Hindlimb muscle (tissue), 1 donor: ENCODE data around the gene TOMM40L. TPM values are rescaled to one million over a fixed set of nuclear protein-coding genes. Genes with fewer than 3 reads are reported as not detected.

Source experiments
- DNase-seq: peaks from one replicate; pipeline ENCODE4 v3.0.0-alpha.2; 2013
- polyA plus RNA-seq: library from polyadenylated mRNA; unstranded; fragments of 120-200 nt; gene quantifications from one replicate; pipeline ENCODE4 v1.2.1, GENCODE V29; 2013; ENCODE audit not compliant: insufficient read length

Gene TOMM40L
- polyA plus RNA-seq, result 9.0 TPM

DNA sequence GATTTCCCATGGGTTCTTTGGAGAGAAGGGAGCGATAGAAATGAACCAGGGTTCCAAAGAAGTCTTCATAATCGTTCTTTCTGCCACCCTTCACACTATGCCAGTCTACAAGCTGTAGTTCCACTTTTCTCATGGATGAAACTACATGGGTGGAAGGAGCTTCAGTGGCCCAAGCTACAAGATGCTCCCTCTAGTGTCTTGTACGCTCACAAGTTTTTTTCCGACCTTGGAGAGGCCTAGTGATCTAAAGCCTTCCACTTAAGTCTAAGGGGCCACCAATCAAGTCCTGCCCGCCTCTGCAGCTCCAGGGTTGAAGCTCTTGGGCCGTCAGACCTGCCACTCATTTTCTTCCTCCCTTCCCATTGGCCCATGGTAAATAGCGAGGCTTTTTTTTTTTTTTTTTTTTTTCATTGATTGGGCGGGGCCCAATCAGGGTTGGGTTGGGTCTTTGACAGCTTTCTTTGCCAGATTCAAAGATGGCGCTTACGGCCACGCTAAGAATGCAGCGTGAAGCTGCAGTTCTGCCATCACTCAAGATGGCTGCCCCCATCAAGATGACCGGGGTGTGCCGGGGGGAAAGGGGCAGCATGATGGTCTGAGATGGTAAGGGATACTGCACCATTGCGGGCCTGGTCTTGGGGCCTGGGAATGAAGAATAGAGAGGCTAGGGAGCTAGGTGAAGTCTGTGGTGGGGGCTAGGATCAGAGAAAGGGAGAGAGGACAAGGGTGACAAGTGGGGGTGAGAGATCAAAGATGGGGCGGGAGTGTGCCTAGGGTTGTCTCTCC lies at the start of gene TOMM40L:
TSS of gene TOMM40L (plus strand) at position 527 of the 786 bp plus-strand sequence. CDS start 430 bp downstream, outside the sequence.
- peak; percentile 93 for DNase-seq

DNA sequence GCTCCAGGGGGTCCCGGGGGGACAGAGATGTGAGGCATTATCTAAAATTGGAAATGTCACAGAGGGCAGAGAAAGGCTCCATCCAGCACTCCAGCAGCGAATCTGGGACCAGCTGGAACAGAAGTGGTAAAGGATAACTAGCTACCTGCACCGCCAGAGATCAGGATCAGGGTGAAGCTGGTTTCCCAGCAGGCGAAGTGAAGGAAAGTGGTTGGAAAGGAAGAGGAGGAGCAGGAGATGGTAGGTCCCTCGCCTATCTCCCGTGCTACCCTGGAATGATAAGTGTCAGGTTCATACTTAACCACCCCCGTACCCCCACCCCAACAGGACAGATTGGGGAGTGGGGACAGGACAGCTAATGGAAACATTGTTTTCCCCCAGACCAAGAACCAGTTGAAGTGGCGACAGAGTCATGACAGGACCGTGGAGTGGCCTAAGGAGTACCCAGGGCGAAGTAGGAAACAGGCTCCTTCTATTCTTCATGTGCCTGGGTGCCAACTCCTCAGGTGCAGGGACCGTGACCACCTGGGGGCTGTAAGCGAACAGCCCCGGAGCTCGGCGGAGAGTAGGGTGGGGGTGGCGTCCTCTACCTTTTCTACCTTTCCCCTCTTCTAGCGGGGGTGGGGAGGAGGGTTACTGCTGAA lies 49.3 kb upstream of the TOMM40L start:
- DNase-seq, result no peak

GRCh38 chr1:161177112-161177935 lies 48.5 kb upstream of the TOMM40L start, which contains the start of gene B4GALT3:
TSS of gene B4GALT3 (minus strand) at chr1:161177507. CDS start at chr1:161176060, 1,447 bp downstream.
- DNase-seq, result peak; percentile 84

DNA sequence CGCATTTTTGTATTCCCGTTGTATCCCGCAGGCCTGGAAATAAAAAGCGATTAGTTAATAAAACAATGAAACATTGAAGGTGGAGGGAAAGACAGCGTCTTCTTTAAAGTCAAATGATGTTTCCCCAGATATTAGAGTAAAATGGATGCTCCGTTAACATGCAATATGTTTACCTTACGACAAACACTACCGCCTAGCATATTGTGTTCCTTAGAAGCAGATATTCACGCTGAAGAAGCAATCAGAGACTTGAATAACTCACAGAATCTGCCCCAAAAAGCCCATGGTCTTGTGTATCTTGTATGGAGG lies 48.0 kb upstream of the TOMM40L start:
- no peak for DNase-seq

DNA sequence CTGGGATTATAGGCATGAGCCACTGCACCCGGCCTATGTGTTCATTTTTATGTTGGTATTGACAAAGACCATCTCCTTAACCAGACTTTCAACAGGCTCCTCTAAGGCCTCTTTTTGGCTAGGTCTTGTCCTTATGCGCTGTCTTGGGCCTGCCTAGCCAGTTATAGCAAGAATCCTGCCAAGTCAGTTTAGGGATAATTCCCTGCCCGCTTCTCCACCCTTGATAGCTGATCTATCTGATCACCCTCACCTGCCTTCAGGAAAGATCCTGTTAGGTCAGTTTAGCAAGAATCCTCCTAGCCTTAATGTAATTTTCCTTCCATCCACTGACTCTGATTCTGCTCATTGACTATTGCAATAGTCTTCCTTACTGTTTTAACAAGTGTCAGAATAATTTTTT lies 46.2 kb upstream of the TOMM40L start:
- DNase-seq, result no peak

- no peak for DNase-seq
These were observed 45.2 kb upstream of the TOMM40L start for GRCh38 chr1:161180639-161181038.

- no peak for DNase-seq
These were observed 43.6 kb upstream of the TOMM40L start for GRCh38 chr1:161182214-161182613.

- peak; percentile 82 for DNase-seq
These were observed 40.6 kb upstream of the TOMM40L start for GRCh38 chr1:161185282-161185682.

- no peak for DNase-seq
These were observed 40.0 kb upstream of the TOMM40L start for GRCh38 chr1:161185732-161186311.

DNA sequence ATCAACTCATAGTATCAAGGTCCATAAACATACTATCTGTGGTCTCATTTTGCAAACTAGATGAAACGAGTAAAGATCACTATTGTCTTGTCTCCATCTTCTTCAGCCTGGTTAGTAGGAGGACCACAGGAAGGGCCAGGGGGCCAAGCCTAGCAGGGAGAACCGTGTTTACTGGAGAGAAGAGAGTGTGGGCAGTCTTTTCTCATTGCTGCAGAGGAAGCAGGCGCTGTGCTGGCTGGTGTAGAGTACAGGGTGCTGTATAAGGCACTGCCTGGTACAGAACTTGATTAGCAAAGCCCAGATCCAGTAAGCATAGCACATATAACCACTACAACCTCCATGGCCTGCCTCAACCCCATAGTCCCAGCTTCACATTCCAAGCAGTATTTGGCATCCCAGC lies 38.5 kb upstream of the TOMM40L start:
- DNase-seq, result no peak

GRCh38 chr1:161188381-161188780 lies 37.5 kb upstream of the TOMM40L start:
- DNase-seq, result no peak

GRCh38 chr1:161189036-161189435 lies 36.8 kb upstream of the TOMM40L start:
- DNase-seq, result no peak

DNA sequence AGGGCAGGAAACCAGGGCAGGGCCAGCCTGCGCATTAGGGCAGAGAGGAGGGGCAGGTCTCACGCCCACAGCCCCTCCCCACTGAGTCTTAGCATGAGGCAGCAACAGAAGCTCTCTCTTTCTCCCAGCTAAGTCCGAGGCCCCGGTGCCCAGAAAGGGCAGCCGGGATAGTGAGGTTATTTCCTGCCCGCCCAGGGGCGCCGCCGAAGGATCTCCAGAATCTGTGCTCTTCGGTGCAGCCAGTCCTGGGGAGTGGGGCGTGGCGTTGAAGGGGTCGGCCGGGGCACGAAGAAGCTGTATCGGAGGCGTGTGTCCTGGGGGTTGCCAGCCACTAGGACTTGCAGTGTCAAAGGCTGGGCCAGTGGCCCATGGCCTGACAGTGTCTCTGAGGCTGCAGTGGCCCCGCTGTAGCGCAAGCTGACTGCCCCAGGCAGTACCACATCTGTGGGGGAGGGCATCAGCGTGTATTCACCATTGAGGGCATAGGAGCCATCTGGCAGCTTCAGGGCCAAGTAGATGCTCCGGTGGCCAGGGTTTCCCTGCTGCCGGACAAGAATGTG lies 34.8 kb upstream of the TOMM40L start:
- DNase-seq, result no peak

- DNase-seq, result no peak
These were observed 33.9 kb upstream of the TOMM40L start for GRCh38 chr1:161191971-161192370.

GRCh38 chr1:161192476-161193465 lies 33.1 kb upstream of the TOMM40L start:
- DNase-seq, result no peak

- no peak for DNase-seq
These were observed 32.2 kb upstream of the TOMM40L start for GRCh38 chr1:161193561-161194235.

GRCh38 chr1:161195171-161195570 lies 30.7 kb upstream of the TOMM40L start:
- no peak for DNase-seq

GRCh38 chr1:161196111-161196510 lies 29.7 kb upstream of the TOMM40L start:
- DNase-seq, result no peak

DNA sequence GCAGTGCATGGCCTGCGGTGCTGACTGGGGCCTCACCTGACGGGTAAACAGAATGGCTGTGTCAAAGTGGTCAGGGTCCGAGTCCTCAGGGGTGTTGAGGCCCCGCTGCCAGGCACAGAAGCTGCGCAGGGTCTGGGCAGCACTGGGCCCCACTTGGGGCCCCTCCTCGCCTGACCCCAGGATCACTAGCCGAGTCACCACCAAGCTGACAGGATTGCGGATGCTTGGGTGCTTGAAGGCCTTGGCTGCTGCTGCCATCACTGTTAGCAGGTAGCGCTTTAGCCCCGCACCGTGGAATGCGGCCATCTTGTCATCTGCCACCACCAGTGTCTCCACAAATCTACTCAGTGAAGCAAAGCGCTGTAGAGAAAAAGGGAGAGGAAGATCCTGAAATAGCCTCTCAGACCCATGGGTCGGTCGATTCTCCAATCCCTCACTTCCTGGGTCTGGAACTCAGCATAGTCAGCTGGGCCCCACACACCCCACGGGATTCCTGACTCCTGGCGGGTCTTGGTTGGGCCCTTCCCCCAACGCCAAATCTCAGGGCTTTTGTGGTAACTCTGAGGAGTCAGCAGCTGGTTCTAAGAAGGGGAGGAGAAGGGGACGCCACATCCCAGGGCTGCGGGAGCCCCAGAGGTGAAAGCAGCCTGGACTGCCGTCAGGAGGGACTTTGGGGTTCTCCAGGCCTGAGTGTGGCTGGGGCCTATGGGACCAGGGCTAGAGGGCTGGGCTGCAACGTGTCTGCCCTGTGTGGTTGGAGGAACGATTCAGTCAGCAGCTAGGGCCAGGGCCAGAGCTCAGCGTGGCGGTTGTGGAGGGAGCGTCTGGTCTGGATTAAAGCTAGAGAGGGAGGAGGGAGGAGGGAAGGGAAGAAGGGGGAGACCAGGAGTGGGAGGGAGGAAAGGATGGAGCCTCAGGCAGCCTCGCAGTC lies 29.1 kb upstream of the TOMM40L start:
- peak; percentile 92 for DNase-seq
